SJSA1 (cell line): ENCODE data around the gene PHYHD1. TPM values are rescaled to one million over a fixed set of nuclear protein-coding genes. Genes with fewer than 3 reads are reported as not detected.

Experiments used
- DNase-seq, 2 experiments: peaks; one replicate each; pipeline ENCODE4 v3.0.0-alpha.2; 2015 to 2020; ENCODE audit warnings: low spot score in 2 of 2, low read depth in 1 of 2
- H3K27ac ChIP-seq: fragments of 250-450 bp; sonication (Bioruptor Pico); 2 replicates; pipeline ENCODE4 v1.5.1; 2020; ENCODE audit warnings: mild to moderate bottlenecking, moderate library complexity
- H3K27me3 ChIP-seq: fragments of 250-450 bp; sonication (Bioruptor Pico); replicated peaks from 2 replicates; pipeline ENCODE4 v1.5.1; 2020; ENCODE audit warnings: mild to moderate bottlenecking, moderate library complexity
- H3K36me3 ChIP-seq: fragments of 250-450 bp; sonication (Bioruptor Pico); 2 replicates; pipeline ENCODE4 v1.5.1; 2020; ENCODE audit warnings: mild to moderate bottlenecking
- H3K4me1 ChIP-seq: fragments of 250-450 bp; sonication (Bioruptor Pico); replicated peaks from 2 replicates; pipeline ENCODE4 v1.6.1; 2021; ENCODE audit warnings: mild to moderate bottlenecking
- H3K4me3 ChIP-seq: fragments of 250-450 bp; sonication (Bioruptor Pico); 2 replicates; pipeline ENCODE4 v1.5.1; 2020; ENCODE audit warnings: mild to moderate bottlenecking
- H3K9me3 ChIP-seq: fragments of 250-450 bp; sonication (Bioruptor Pico); replicated peaks from 2 replicates; pipeline ENCODE4 v1.5.1; 2020; ENCODE audit warnings: mild to moderate bottlenecking
- total RNA-seq: library from RNA; depleted of rRNA; stranded (reverse); fragments of >200 nt; shearing (Covaris generic); gene quantifications from 2 replicates; pipeline ENCODE4 v1.2.3, GENCODE V29; 2014

Gene PHYHD1
- total RNA-seq, 1 experiment from 2014 or later, result not detected

GRCh38 chr9:128906741-128907140 is 14.0 kb upstream of the PHYHD1 start:
- no peak overlapping the region for H3K4me3 ChIP-seq
- no peaks in the 10 kb centered on the region for H3K27me3 ChIP-seq
- H3K27ac ChIP-seq, result no peak overlapping the region
- H3K9me3 ChIP-seq, result no peaks in the 10 kb centered on the region
- no peak for DNase-seq
- peaks cover 58% of the 10 kb centered on the region for H3K4me1 ChIP-seq
- peaks cover 80% of the 10 kb centered on the region for H3K36me3 ChIP-seq

DNA sequence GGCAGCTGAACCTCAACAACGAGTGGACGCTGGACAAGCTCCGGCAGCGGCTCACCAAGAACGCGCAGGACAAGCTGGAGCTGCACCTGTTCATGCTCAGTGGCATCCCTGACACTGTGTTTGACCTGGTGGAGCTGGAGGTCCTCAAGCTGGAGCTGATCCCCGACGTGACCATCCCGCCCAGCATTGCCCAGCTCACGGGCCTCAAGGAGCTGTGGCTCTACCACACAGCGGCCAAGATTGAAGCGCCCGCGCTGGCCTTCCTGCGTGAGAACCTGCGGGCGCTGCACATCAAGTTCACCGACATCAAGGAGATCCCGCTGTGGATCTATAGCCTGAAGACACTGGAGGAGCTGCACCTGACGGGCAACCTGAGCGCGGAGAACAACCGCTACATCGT is 12.4 kb upstream of the PHYHD1 start:
- Histone ChIP-seq H3K27me3 (no peaks in the 10 kb centered on the region), H3K4me1 (peaks cover 57% of the 10 kb centered on the region), H3K9me3 (no peaks in the 10 kb centered on the region), H3K36me3 (peaks cover 80% of the 10 kb centered on the region), H3K4me3 (no peak overlapping the region), H3K27ac (no peak overlapping the region)
- DNase-seq, result no peak

DNA sequence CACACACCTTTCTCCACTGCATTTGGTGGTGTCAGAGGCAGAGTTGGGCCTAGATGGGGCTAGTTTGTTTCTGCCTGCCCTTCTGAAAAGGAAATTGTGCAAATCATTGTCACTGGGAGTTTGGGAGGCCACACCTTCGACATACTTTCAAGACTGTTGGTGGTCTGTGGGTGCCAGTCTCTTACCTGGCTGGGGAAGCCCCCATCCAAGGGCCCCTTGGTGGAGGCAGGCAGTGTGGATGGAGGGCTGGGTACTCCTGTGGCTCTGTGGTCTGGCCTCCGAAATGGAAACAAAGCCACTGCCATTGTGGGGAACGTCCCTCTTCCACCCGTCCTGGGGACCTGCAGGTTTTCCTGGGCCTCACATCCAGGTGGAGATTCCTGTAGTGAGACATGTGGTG is 10.9 kb upstream of the PHYHD1 start:
- Histone ChIP-seq H3K27me3 (no peaks in the 10 kb centered on the region), H3K27ac (0 out of 2 replicates have a peak overlapping the region, but pooled peaks have one; percentile 3), H3K4me3 (no peak overlapping the region), H3K9me3 (no peaks in the 10 kb centered on the region), H3K4me1 (peaks cover 58% of the 10 kb centered on the region), H3K36me3 (peaks cover 87% of the 10 kb centered on the region)
- DNase-seq, result no peak

- Histone ChIP-seq H3K4me1 (peaks cover 58% of the 10 kb centered on the region), H3K4me3 (no peak overlapping the region), H3K9me3 (no peaks in the 10 kb centered on the region), H3K27ac (peak overlapping the region; percentile 98), H3K36me3 (peaks cover 91% of the 10 kb centered on the region), H3K27me3 (no peaks in the 10 kb centered on the region)
- peak in 1 of 2 experiments; percentile 42 for DNase-seq
Measured at GRCh38 chr9:128910906-128911305, 9.9 kb upstream of the PHYHD1 start.

DNA sequence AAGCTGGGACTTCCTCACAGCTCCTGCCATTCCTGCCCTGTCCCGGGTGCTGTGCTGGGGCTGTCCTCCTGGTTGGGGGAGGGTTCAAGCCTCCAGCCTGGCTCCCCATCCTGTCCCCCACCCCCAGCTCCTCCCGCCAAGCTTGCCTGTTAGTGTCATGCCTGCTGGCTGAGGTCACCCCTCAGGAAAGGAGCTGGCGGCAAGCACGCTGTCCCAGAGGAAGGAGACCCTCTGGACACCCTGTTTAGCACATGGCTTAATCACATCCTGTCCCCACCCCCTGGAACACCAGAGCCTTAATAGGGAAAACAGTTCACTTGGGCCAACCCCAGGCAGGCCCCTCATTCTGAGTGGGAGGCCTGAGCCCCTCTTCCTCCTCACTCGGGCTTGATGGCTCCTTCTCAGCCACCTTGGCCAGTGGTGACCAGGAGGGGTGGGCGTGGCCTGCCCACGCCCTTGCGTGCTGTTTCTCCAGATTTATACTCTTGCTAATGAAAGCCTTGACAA is 9.2 kb upstream of the PHYHD1 start:
- DNase-seq, result peak; percentile 95 to 98
- H3K36me3 ChIP-seq, result peaks cover 93% of the 10 kb centered on the region
- no peak overlapping the region for H3K4me3 ChIP-seq
- no peaks in the 10 kb centered on the region for H3K27me3 ChIP-seq
- peaks cover 58% of the 10 kb centered on the region for H3K4me1 ChIP-seq
- no peaks in the 10 kb centered on the region for H3K9me3 ChIP-seq
- H3K27ac ChIP-seq, result peak overlapping the region; percentile 98

DNA sequence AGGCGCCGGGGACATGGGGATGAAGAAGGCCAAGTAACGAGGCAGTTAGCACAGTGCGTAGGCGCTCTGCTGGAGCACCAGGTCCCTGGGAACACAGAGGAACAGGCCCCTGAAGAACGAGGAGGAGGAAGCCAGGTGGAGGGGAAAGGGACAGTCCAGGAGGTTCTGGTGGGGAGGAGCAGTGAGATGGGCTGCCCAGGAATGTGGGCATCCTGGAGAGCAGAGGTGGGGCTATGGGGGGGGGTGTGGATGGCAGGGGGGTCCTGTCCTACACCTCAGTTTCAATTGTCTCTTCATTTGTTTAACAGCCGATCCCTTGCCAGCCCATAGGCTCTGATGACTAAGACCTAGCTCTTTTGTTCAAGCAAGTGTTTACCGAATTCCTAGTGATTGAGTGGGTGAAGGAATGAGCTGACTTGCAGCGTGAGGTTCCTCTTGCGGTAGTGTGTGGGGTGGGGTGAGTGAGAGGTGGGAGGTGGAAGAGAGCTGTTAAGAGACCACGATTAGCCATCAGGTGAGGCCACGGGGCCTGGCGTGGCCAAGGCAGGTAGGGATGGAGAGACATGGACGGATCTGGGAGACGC is 8.4 kb upstream of the PHYHD1 start:
- H3K4me3 ChIP-seq, result peak overlapping the region; percentile 8; the same call in 1 of the 2 replicates

GRCh38 chr9:128913048-128913900 is 7.5 kb upstream of the PHYHD1 start:
- Histone ChIP-seq H3K9me3 (no peaks in the 10 kb centered on the region), H3K4me3 (peak overlapping the region; percentile 8; the same call in 1 of the 2 replicates), H3K27ac (peak overlapping the region; percentile 94), H3K4me1 (peaks cover 58% of the 10 kb centered on the region), H3K27me3 (no peaks in the 10 kb centered on the region), H3K36me3 (peaks cover 90% of the 10 kb centered on the region)
- DNase-seq, result peak; percentile 47 to 64

More for the DNA sequence above, 8.4 kb upstream of the PHYHD1 start:
- Histone ChIP-seq H3K4me1 (peaks cover 58% of the 10 kb centered on the region), H3K36me3 (peaks cover 91% of the 10 kb centered on the region), H3K27me3 (no peaks in the 10 kb centered on the region), H3K27ac (peak overlapping the region; percentile 98), H3K9me3 (no peaks in the 10 kb centered on the region)
- DNase-seq, result peak; percentile 91 to 94

DNA sequence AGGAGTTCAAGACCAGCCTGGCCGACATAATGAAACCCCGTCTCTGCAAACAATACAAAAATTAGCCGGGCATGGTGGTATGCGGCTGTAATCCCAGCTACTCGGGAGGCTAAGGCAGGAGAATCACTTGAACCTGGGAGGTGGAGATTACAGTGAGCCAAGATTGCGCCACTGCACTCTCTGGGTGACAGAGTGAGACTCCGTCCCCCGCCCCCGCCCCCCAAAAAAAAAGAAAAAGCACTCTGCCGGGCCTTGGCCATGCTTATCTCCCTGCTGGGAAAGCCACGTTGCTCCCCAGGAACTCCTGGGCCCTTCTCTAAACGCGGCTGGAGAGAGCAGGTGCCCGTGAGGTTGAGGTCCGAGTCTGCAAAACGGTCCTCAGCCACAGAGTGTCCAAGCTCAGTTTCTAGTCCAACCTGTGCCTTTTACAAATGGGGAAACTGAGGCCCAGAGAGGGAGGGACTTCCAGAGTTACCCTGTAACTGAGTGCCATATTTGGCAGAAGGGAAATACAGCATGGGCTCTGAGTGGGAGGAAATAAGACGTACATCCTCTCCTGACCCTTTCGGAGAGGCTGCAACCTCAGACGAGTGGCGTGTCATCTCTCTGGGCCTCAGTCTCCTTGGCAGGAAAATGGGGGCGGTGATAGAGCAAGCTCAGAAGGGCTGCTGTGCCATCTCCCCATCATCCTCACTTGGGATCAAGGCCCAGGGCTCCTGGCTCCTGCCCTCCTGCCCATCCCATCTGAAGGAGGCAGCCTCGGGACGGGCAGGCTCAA is 6.6 kb upstream of the PHYHD1 start:
- Histone ChIP-seq H3K4me1 (peaks cover 53% of the 10 kb centered on the region), H3K4me3 (no peak overlapping the region), H3K36me3 (peaks cover 89% of the 10 kb centered on the region), H3K27me3 (no peaks in the 10 kb centered on the region), H3K9me3 (no peaks in the 10 kb centered on the region), H3K27ac (peak overlapping the region; percentile 94)
- DNase-seq, result no peak

GRCh38 chr9:128916204-128916603 is 4.6 kb upstream of the PHYHD1 start:
- Histone ChIP-seq H3K9me3 (no peaks in the 10 kb centered on the region), H3K36me3 (peaks cover 71% of the 10 kb centered on the region), H3K27ac (no peak overlapping the region), H3K4me1 (peaks cover 33% of the 10 kb centered on the region), H3K4me3 (no peak overlapping the region), H3K27me3 (no peaks in the 10 kb centered on the region)
- DNase-seq, result no peak

DNA sequence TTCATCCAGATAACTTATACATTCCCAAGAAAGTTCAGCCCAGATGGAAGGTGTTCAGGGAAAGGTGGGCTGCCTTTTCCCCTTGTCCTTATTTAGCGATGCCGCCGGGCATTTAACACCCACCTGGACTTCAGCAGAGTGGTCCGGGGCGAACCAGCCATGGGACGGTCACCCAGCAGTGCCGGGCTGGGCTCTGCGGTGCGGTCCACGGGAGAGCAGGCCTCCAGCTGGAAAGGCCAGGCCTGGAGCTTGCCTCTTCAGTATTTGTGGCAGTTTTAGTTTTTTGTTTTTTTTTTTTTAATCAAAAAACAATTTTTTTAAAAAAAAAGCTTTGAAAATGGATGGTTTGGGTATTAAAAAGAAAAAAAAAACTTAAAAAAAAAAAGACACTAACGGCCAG is 4.0 kb upstream of the PHYHD1 start:
- Histone ChIP-seq H3K27ac (no peak overlapping the region), H3K4me3 (no peak overlapping the region), H3K27me3 (no peaks in the 10 kb centered on the region), H3K9me3 (no peaks in the 10 kb centered on the region), H3K36me3 (peaks cover 68% of the 10 kb centered on the region), H3K4me1 (peaks cover 28% of the 10 kb centered on the region)
- no peak for DNase-seq

- Histone ChIP-seq H3K4me3 (no peak overlapping the region), H3K27ac (no peak overlapping the region), H3K4me1 (peaks cover 22% of the 10 kb centered on the region), H3K27me3 (no peaks in the 10 kb centered on the region), H3K36me3 (peaks cover 64% of the 10 kb centered on the region), H3K9me3 (no peaks in the 10 kb centered on the region)
- DNase-seq, result no peak
Measured at GRCh38 chr9:128917151-128917849, 3.5 kb upstream of the PHYHD1 start.

GRCh38 chr9:128918921-128919320 is 1.9 kb upstream of the PHYHD1 start:
- Histone ChIP-seq H3K4me1 (peaks cover 7% of the 10 kb centered on the region), H3K27ac (no peak overlapping the region), H3K27me3 (no peaks in the 10 kb centered on the region)

GRCh38 chr9:128919402-128920089 is 1.2 kb upstream of the PHYHD1 start:
- H3K36me3 ChIP-seq, result peaks cover 44% of the 10 kb centered on the region
- no peak overlapping the region for H3K27ac ChIP-seq
- H3K4me1 ChIP-seq, result peaks cover under 1% of the 10 kb centered on the region
- no peaks in the 10 kb centered on the region for H3K27me3 ChIP-seq
- DNase-seq, result no peak
- H3K9me3 ChIP-seq, result no peaks in the 10 kb centered on the region
- H3K4me3 ChIP-seq, result no peak overlapping the region

More at GRCh38 chr9:128918921-128919320, 1.9 kb upstream of the PHYHD1 start:
- Histone ChIP-seq H3K36me3 (peaks cover 50% of the 10 kb centered on the region), H3K9me3 (no peaks in the 10 kb centered on the region), H3K4me3 (no peak overlapping the region)
- DNase-seq, result no peak
